ENCODE data around the gene TAC4.
A peak's percentile ranks its signal among the peaks of the same experiment; 100 is the strongest.

Gene TAC4

GRCh38 chr17:49872754-49873377 is 25.0 kb upstream of the TAC4 start:
- DNase-seq = no peak

GRCh38 chr17:49871211-49871610 is 23.3 kb upstream of the TAC4 start:
- no peak for DNase-seq

GRCh38 chr17:49870298-49870697 is 22.4 kb upstream of the TAC4 start:
- no peak for DNase-seq

DNA sequence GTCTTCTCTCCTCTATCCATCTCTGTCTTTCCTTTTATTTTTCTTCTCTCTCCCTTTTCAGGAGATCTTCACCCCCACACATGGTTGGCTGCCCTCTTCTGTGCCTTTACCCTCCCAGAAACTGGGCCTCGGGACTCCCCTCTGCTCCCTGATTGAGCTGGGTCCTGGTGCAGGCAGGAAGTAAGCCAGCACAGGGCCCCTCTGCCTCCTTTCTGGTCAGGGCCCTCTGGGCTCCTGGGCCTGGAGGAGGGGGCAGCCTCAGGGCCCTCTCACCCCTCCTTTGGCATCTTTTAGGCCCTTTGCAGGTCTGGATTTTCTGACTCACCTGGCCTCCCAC is 21.1 kb upstream of the TAC4 start:
- DNase-seq = no peak

- DNase-seq = no peak
Observed at GRCh38 chr17:49866882-49867413, 19.1 kb upstream of the TAC4 start.

DNA sequence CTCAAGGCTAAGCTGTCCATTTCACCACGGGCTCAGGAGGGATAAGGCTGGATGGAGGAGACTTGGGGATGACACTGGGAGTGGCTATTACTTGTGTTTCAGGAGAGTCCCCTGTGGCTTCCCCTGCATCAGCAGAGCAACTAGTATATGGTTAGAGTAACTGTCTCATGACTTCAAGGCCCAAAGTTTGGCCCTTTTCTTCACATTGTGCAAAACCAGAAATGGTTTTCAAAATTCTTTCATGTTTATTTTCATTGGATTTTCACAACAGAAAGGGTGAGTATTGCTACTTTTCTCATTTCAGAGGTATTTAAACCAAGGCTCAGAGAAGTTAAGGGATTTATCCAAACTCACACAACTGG is 18.1 kb upstream of the TAC4 start:
- DNase-seq = no peak

- no peak for DNase-seq
Observed at GRCh38 chr17:49862781-49863331, 15.0 kb upstream of the TAC4 start.

DNA sequence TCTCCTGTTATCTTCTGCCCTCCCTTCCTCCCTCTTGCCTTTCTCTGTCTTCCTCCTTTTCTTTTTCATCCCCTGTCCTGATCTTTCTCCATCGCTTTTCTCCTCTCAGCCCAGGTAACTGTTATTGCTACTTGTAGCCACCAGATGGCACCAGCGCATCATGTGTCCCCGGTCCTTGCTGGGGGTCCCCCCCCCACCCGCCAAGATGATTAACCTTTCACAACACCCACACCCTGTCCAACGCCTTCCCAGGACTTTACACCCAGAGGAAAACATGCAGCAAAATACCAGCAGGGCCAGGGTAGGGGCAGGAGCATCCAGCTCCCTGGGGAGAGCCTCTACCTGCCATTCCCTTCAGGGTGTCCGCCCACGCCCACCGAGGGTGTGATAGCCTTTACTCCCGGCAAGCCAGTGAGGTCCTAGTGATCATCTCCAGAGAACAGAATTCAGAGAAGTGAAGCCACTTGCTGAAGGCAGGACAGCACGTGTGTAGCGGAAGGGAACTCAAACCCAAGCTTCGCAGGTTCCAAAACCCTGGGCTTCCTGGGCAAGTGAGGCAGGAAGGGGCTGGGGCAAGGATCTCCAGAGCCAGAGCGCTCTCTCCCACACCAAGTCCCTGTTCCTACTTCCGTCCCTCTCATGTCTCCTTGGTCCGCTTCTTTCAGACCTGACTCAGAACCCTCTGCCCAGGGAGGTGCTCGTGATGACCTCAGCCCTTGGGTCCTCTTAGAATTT is 13.4 kb upstream of the TAC4 start:
- peak; percentile 57 for DNase-seq

DNA sequence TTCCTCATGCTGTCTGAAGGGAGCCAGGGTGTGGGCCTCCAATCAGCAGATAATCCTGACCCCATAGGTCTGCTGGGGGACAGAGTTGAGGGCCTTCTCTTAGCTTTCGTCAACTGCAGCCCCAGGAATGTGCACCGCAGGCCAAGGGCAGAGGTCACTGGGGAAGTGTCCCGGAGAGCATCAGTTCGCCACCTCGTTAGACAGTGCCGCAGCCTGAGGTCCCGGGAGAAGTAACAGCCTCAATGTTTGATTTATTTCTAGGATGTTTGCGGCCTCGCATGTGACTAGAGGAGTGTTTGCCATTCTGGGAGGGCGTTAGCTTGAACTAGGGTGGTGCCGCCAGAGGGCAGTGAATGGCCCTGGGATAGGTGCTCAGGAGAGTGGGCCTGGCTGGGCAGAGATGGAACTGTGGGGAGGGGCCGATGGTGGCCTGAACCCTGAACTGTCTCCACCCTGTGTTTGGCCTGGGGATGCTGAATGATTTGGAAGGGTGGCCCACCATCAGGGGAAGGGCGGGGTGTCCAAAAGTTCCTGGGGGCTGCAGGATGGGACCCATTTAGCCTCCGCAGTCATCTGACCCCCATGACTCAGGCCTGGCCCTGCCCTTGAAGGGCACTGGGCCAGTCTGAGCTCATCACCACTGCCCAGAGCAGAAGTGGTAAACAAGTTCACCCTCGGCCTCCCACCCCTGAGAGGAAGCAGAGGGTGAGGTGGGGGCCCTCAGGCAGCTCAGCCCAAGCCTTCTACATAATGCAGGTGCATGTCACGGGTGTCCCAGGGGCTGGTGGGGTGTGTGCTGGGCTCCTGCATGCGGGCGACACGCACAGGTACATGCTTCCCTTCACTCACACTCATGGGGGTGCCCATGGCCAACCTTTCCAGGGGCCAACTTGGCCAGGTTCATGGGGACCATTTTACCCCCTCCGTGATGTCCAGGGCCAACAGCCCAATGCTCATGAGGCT is 12.4 kb upstream of the TAC4 start:
- no peak for DNase-seq

DNA sequence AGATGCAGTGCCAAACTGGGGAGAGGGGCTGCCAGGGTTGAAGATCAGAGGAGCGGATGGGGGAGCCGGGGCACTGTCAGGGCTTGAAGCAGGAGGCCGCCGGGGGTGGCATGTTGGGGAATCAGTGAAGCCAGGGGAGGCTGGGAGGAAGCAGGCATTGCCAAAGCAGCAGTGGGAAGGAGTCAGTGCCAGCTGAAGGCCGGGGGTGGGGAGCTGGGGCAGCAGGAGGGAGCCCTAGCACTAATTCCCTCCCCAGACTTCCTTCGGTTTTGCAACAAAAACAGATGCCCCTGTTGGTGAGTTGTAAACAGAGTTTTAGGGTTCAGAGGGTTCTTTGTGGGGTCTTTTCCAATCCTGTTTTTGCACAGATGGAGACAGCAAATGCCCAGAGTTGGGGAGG is 10.9 kb upstream of the TAC4 start:
- DNase-seq = no peak

DNA sequence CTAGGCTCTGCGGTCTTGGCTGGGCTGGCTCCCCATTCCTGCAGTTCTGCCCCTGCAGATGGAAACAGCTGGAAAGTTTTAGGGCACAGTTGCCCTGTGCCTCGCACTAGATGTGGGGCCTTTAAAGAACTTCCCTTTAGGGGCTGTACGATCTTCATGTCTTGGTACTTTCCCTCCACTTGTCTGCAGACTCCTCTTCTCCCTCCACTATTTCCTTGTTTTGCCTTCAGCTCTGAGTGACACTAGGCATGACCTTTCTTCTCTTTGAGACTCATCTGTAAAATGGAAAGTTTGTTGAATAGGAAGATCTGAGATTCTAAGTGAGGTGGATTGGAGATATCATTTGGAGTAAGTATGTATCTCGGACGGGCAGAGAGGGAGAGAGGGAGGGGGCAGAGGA is 6.3 kb upstream of the TAC4 start:
- no peak for DNase-seq

- no peak for DNase-seq
Observed at GRCh38 chr17:49853470-49854015, 5.7 kb upstream of the TAC4 start.

DNA sequence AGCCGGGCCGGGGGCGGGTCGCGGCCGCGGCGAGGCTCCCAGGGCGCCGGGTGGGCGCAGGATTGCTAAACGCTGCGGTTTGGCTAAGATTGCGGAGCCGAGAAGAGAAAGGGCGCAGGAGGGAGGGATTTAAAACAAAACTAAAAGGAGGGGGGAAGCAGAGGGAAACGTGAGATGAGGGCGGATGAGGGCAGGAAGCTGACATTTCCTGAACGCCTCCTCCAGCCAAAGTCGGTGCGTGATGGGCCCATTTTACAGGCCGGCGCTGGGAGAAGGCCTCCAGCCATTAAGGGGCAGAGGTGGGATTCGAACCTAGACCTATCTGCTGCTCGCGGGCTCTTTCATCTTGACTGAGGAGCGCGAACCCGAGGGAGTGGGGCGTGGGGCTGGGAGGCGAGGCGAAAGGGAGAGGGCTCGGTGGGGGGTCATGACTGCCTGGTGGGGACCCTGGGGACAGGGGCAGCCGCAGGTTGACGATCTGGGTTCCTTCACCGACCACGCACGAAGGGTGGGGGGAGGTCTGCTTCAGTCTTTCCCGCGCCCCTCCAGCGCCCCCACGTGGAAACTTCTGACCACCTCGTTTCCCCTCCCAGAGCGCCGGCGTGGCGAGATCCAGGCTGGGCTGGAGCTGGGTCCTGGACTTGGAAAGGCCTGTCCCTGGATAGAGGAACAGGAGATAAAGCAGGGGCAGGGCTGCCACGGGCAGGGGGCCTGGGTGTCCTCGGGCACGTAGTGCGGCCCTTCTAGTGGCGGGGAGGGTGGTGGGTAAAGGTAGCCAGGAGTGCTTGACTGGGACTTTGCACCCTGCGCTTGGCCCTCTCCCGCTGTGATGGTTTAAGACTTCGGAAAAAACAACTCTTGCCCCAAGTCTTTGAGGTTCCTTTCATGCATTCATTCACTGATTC is 3.8 kb upstream of the TAC4 start:
- DNase-seq = peak; percentile 70

DNA sequence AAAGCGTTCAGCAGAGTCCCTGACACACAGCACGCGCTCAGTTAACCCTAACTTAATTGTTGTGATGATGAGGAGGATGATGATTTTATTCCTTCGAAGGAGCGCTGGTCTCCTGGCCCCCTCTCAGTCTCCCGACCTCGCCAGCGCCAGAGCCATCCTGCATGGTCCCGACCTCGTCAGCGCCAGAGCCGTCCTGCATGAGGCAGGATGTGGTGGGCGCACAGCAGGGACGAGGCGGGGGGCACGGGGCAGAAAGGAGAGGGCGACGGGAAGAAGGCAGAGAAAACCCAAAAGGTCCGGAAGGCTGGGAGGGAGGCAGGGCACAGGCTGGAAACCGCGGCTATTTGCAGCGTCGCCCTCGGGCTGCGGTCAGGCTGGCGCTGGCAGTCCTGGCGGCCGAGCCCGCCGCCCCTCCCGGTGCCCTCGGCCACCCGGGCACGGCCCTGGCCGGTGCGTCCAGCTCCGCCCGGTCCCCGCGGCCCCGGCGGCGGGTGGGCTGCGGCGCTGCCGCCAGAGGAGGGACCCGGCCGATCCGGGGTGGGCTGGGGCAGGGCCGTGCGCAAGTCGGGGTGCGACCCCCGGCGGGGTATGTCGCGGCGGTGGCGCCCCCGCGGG is 3.0 kb upstream of the TAC4 start:
- no peak for DNase-seq

DNA sequence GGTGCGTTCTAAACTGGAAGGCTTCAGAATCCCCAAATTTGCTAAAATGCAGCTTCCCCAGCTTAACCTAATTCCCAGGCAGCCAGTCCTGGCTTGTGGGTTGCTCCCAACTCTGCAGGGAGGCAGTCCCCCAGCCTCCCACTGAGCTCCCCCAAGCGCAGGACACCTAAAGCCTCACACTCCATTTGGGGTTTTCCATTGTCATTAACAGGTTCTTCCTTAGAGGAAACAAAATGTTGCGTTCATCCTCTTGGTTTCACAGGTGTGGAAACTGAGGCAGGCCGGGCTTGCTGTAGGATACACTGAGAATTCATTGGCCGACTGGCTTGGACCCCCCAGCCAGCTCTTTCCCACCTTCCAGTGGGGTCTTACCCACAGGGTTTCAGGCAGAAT is 2.3 kb upstream of the TAC4 start:
- DNase-seq = no peak

DNA sequence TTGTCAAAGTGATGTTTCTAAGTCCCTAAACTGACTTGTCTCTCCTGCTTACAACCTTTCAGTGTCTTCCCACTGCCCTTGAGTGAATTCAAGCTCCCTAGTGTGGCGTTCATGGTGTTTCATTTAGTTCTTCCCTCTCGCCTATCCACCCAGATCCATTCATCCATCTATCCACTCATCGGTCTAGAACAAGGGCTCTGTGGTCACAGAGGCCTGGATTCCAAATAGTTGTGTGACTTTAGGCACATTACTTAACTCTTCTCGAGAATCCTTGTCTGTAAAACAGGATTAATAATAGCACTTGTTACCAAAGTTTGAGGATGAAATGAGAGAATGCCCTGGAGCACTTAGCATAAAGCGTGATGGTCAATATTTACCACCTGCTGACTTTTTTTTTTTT is 870 bp upstream of the TAC4 start:
- DNase-seq = no peak

DNA sequence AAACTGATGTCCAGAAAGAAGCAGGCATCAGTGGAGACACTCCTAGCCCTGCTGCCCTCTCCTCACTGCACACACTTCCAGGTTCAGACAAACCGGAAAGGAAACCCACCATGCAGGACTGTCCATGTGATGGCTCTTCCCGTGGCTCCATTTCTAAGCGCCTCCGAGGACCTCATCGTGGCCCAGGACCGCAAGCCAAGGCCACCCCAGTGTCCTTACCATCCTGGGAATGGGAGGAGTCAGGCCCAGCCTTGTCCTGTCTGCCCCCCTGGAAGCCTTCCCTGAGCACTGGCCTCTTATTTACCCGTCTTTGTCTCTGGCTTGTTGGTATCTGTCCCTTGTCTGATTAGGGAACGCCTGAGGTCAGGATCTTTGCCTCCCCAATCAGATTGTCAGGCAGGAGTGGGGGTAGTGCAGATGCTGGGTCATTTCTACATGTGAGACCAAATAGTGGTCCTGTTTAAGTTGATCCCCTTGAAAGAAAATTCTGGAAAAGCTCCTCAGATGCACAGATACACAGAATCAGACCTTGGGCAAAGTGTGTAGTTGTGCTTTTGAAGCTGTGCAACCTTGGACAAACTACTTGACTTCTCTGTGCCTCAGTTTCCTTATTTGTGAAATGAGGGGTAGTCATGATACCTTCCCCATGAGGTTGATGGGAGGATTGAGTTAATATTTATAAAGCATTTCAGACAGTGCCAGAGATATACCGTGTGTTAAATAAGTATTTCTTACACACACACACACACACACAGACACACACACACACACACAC is 744 bp downstream of the TAC4 start:
- no peak for DNase-seq

DNA sequence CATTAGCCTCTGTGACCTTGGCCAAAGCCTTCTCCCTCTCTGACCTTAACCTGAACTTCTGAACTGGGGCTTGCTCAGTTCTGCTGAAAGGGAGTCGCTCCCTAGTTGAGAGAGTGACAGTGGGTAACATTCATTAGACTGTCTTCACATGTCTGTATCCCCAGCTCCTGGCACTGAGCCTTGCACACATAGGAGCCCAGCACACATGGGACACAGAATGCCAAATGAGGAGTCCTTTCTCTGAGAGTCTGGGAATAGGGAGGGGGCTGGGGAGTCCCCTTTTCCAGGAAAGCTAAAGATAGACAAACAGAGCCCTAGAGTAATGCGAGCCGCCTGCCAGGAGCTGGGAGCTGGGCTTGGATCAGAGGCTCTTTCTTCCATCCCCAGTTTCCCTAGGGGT is 2.5 kb downstream of the TAC4 start:
- DNase-seq = no peak

DNA sequence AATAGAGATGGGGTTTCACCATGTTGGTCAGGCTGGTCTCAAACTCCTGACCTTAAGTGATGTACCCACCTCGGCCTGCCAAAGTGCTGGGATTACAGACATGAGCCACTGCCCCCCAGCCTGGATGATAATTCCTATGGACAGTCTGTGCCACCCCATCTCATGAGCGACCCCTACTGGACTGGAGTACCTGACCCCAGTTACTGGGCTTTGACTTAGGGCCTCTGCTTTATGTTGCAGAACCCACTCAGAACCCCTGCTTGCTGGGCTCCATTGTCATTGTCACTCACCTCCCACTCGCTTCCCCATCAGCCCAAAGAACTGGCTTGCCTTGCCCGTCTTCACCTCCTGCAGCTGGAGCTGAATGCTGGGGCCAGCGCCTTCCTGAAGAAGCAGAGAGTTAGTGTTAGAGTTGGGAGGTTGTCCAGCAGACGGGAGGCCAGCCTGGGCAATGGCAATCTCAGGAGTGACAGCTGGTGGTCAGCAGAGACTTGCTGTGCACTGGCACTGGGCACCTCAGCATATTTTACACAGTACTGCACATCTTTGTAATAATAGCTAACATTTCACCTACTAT is 4.0 kb downstream of the TAC4 start:
- peak; percentile 30 for DNase-seq

DNA sequence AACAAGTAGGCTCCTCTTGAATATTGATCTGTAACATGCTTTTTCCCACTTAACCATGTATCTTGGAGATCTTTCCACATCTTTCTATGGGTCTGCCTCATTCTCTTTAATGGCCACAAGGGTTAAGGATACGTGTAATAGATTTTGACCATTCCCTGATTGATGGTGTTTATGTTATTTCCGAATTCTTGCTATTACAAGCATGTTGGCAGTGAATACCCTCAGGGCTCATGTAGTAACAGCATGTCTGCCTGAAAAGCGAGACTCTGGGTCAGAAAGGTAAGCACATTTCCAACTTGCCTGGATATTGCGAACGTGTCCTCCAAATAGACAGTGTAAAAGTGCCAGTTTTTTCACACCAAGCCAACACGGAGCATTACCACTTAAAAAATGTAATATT is 5.0 kb downstream of the TAC4 start:
- no peak for DNase-seq

Data from activated CD4-positive, alpha-beta T cell treated with anti-CD3 and anti-CD28 coated beads, Interleukin-2, Interleukin-6, amounts not matched to agents 100 ng/mL and 50 ng/mL, durations not matched to agents 16 hours and 8 hours (primary cell).